HUES6 (cell line): ENCODE results near the gene GLTP.

Experiments
- H3K27ac ChIP-seq: 2 replicates; pipeline ENCODE4 v1.7.0; 2013; ENCODE audit warnings: low read depth, mild to moderate bottlenecking, low read length, inconsistent platforms
- H3K27me3 ChIP-seq: 2 replicates; pipeline ENCODE4 v1.6.1; 2013; ENCODE audit warnings: low read length; ENCODE audit not compliant: control insufficient read depth, insufficient read depth
- H3K36me3 ChIP-seq: 2 replicates; pipeline ENCODE4 v1.6.1; 2013; ENCODE audit warnings: low read length; ENCODE audit not compliant: control insufficient read depth, insufficient read depth
- H3K4me1 ChIP-seq: 2 replicates; pipeline ENCODE4 v1.6.1; 2013; ENCODE audit warnings: low read length; ENCODE audit not compliant: control insufficient read depth, insufficient read depth
- H3K4me3 ChIP-seq: 2 replicates; pipeline ENCODE4 v1.5.1; 2013; ENCODE audit warnings: low read depth, low read length
- H3K9ac ChIP-seq: one replicate; pipeline ENCODE4 v1.6.1; 2013; ENCODE audit warnings: mild to moderate bottlenecking, low read length
- H3K9me3 ChIP-seq: 2 replicates; pipeline ENCODE4 v1.6.1; 2013; ENCODE audit warnings: low read depth, low read length; ENCODE audit not compliant: control insufficient read depth, insufficient read depth

Gene GLTP

GRCh38 chr12:109807954-109808643, 72.2 kb downstream of the GLTP start:
- no peak overlapping the region for H3K9ac ChIP-seq
- no peak overlapping the region for H3K4me3 ChIP-seq
- H3K9me3 ChIP-seq = no peaks in the 10 kb centered on the region
- H3K36me3 ChIP-seq = peaks cover 5% of the 10 kb centered on the region; the same call in 1 of the 2 replicates
- no peaks in the 10 kb centered on the region for H3K27me3 ChIP-seq
- H3K27ac ChIP-seq = no peak overlapping the region
- no peaks in the 10 kb centered on the region for H3K4me1 ChIP-seq

GRCh38 chr12:109804820-109805761, 75.2 kb downstream of the GLTP start:
- Histone ChIP-seq H3K9me3 (no peaks in the 10 kb centered on the region), H3K9ac (no peak overlapping the region), H3K36me3 (0 out of 2 replicates have a peak, but pooled peaks cover 5% of the 10 kb centered on the region), H3K27me3 (no peaks in the 10 kb centered on the region), H3K27ac (no peak overlapping the region), H3K4me1 (no peaks in the 10 kb centered on the region), H3K4me3 (no peak overlapping the region)

DNA sequence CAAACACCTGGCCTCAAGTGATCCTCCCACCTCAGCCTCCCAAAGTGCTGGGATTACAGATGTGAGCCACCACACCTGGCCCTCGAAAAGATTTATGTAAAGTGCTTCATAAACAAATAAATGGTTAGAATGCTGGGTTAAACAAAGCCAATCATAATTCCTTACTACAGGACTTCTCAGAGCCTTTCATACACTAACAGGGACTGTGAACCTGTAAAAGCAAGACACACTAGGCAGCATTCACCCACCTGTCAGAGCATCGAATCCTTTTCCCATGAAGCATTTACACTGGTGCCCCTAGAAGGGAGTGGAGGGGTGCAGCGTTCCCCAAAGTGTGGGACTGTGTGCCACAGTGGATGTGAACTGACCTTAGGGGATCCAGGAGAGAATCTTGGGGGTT, 76.7 kb downstream of the GLTP start:
- no peaks in the 10 kb centered on the region for H3K27me3 ChIP-seq
- no peak overlapping the region for H3K4me3 ChIP-seq
- H3K27ac ChIP-seq = no peak overlapping the region
- no peaks in the 10 kb centered on the region for H3K9me3 ChIP-seq
- H3K36me3 ChIP-seq = 0 out of 2 replicates have a peak, but pooled peaks cover 5% of the 10 kb centered on the region
- no peaks in the 10 kb centered on the region for H3K4me1 ChIP-seq
- H3K9ac ChIP-seq = no peak overlapping the region

DNA sequence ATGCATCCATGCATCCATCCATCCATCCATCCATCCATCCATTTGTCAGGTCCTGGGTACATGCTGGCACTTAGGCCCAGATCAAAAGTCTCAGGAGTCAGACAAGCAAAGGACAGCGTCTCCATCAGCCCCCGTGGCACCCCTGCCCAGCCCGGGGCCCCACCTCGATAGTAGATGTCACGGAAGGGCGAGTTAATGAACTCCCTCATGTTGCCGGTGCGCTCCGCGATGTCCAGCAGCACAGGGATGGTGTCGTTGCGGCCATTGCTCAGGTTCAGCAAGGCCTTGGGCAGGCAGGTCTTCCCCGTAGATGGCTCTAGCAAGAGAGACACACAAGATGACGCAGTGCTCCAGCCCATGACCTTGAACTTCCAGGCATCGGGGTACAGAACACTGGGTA, 77.5 kb downstream of the GLTP start:
- no peaks in the 10 kb centered on the region for H3K9me3 ChIP-seq
- peaks cover 7% of the 10 kb centered on the region for H3K36me3 ChIP-seq
- no peaks in the 10 kb centered on the region for H3K4me1 ChIP-seq
- H3K4me3 ChIP-seq = no peak overlapping the region
- no peak overlapping the region for H3K9ac ChIP-seq
- H3K27me3 ChIP-seq = no peaks in the 10 kb centered on the region
- H3K27ac ChIP-seq = no peak overlapping the region
